G401.6 (cell line): ENCODE data around the gene DHRS7B.

ENCODE experiments used
- FAIRE-seq: peaks from 2 replicates; lab custom pipeline; 2012; peaks lifted over from hg19 to GRCh38; lab: Jason Lieb, UNC

Gene DHRS7B

DNA sequence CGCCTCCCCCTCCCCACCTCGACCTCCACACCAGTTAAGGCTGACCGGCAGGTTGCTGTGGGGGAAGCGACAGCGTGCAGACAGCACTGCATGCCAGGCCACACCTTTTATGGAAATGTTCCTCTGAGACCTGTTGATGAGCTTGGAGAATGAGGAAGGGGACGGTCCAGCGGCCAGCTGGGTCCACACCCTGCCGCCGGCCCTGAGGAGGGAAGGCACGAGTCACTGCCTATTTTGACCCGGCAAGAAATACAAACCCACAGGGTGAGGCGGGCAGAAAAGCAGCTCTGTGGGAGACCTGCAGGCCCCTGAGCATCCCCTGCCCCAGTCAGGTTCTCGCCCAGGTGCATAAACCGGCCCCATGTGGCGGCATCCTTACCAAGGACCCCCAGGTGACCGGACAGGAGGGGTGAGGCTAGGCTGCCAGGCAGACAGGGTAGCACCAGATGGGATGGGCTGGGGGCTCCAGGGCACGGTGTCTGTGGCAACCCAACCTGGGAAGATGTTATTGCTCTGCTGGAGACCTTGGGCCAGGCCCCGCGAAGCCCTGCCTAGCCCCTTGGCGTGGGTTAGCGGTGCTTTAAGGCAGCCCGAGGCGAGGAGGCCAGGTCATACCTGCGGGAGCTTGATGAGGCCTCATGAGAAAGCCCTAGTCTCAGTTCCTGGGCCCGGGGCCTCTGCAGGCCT lies 113.7 kb downstream of the DHRS7B start:
- FAIRE-seq: no peak
